A673 (cell line): ENCODE results near the gene TOP3B. TPM values are rescaled to one million over a fixed set of nuclear protein-coding genes. Genes with fewer than 3 reads are reported as not detected.

ENCODE experiments used
- BruUV-seq: library from RNA; stranded (reverse); fragments of 400-500 nt; replicated peaks from 2 replicates; lab custom pipeline; 2021; lab: Mats Ljungman, UMichigan
- CTCF ChIA-PET: fragments of 300-600 bp; sonication (Branson Sonifier 250); formaldehyde crosslinking; loops from one replicate; lab custom pipeline; 2022; ENCODE audit warnings: antibody characterized with exemption; lab: Charles Lee
- POLR2A ChIA-PET: fragments of 300-600 bp; sonication (Branson Sonifier 250); formaldehyde crosslinking; loops from one replicate; lab custom pipeline; 2022; ENCODE audit warnings: antibody characterized with exemption; ENCODE audit not compliant: low non-redundant PET; lab: Charles Lee
- DNase-seq: peaks from one replicate; pipeline ENCODE4 v3.0.0-alpha.2; 2015; ENCODE audit warnings: low spot score
- H3K27ac ChIP-seq: fragments of 200-600 bp; sonication (generic); 2 replicates; pipeline ENCODE4 v1.5.1; 2016; ENCODE audit warnings: mixed run types, low read depth, mild to moderate bottlenecking, mixed read lengths, antibody characterized with exemption, low read length; ENCODE audit not compliant: poor library complexity, severe bottlenecking
- H3K27me3 ChIP-seq: fragments of 200-600 bp; sonication (generic); replicated peaks from 2 replicates; pipeline ENCODE4 v1.6.1; 2017; ENCODE audit warnings: mixed run types, low read depth, mild to moderate bottlenecking, mixed read lengths, antibody characterized with exemption, low read length; ENCODE audit not compliant: insufficient read depth, poor library complexity
- H3K36me3 ChIP-seq: fragments of 200-600 bp; sonication (generic); 2 replicates; pipeline ENCODE4 v1.6.1; 2016; ENCODE audit warnings: mixed run types, mild to moderate bottlenecking, mixed read lengths, antibody characterized with exemption, low read length; ENCODE audit not compliant: insufficient read depth, poor library complexity, severe bottlenecking
- H3K4me1 ChIP-seq: fragments of 200-600 bp; sonication (generic); 2 replicates; pipeline ENCODE4 v1.6.1; 2017; ENCODE audit warnings: mixed run types, mild to moderate bottlenecking, mixed read lengths, antibody characterized with exemption, low read length; ENCODE audit not compliant: insufficient read depth, poor library complexity, severe bottlenecking
- H3K4me3 ChIP-seq: fragments of 200-600 bp; sonication (generic); 2 replicates; pipeline ENCODE4 v1.5.1; 2016; ENCODE audit warnings: low read depth, mixed run types, mild to moderate bottlenecking, mixed read lengths, low read length; ENCODE audit not compliant: poor library complexity, severe bottlenecking
- H3K9me3 ChIP-seq: fragments of 200-600 bp; sonication (generic); 2 replicates; pipeline ENCODE4 v1.6.1; 2016; ENCODE audit warnings: mixed run types, low read depth, mild to moderate bottlenecking, mixed read lengths, antibody characterized with exemption, low read length; ENCODE audit not compliant: poor library complexity, severe bottlenecking
- CTCF ChIP-seq: fragments of 300-800, 200-600 bp; sonication (generic); conservative IDR thresholded peaks from 2 replicates; pipeline ENCODE4 v1.5.1; 2017; ENCODE audit warnings: low read depth, mild to moderate bottlenecking, antibody characterized with exemption, low read length, moderate library complexity, mixed read lengths
- EZH2 ChIP-seq: fragments of 200-600 bp; sonication (generic); IDR thresholded peaks from 2 replicates; pipeline ENCODE4 v1.6.1; 2017; ENCODE audit warnings: borderline replicate concordance, low read depth, mild to moderate bottlenecking, mixed read lengths, antibody characterized with exemption, low read length; ENCODE audit not compliant: poor library complexity, severe bottlenecking
- intact Hi-C: fragments of 100-400 bp; cut with micrococcal nuclease; formaldehyde crosslinking; loops from one replicate; pipeline ENCODE4 v1.10.0; 2022; ENCODE audit not compliant: unreplicated experiment
- total RNA-seq: library from RNA; stranded (reverse); gene quantifications from 2 replicates; pipeline ENCODE4 v1.2.3, GENCODE V29; 2021

TOP3B gene
- total RNA-seq, 1 experiment from 2014 or later: 60.2 TPM

- TF ChIP-seq EZH2 (no peak), CTCF (no peak)
- DNase-seq: no peak
- no TSS peak for BruUV-seq
- Histone ChIP-seq H3K27me3 (no peaks in the 10 kb centered on the region), H3K27ac (no peak overlapping the region), H3K9me3 (no peaks in the 10 kb centered on the region), H3K4me1 (no peaks in the 10 kb centered on the region), H3K36me3 (peaks cover 71% of the 10 kb centered on the region), H3K4me3 (no peak overlapping the region)
- intact Hi-C loops: no loop called here
- ChIA-PET CTCF (no interaction called here), POLR2A (no interaction called here)
Measured at GRCh38 chr22:21966643-21967516, 15.7 kb downstream of the TOP3B start.

- Histone ChIP-seq H3K27me3 (no peaks in the 10 kb centered on the region), H3K27ac (no peak overlapping the region), H3K4me1 (no peaks in the 10 kb centered on the region), H3K9me3 (no peaks in the 10 kb centered on the region), H3K36me3 (peaks cover 67% of the 10 kb centered on the region), H3K4me3 (no peak overlapping the region)
- intact Hi-C loops: no loop called here
- CTCF ChIA-PET: no interaction called here
- no peak for DNase-seq
- POLR2A ChIA-PET: no interaction called here
- BruUV-seq: no TSS peak
- TF ChIP-seq EZH2: no peak
- no peak for TF ChIP-seq CTCF
Measured at GRCh38 chr22:21965762-21966288, 16.8 kb downstream of the TOP3B start.

GRCh38 chr22:21964918-21965484 lies 17.6 kb downstream of the TOP3B start:
- H3K36me3 ChIP-seq: peaks cover 59% of the 10 kb centered on the region
- no peak overlapping the region for H3K4me3 ChIP-seq
- intact Hi-C loops: no loop called here
- DNase-seq: no peak
- no peaks in the 10 kb centered on the region for H3K27me3 ChIP-seq
- no peaks in the 10 kb centered on the region for H3K9me3 ChIP-seq
- CTCF ChIA-PET: no interaction called here
- BruUV-seq: no TSS peak
- POLR2A ChIA-PET: no interaction called here
- H3K4me1 ChIP-seq: no peaks in the 10 kb centered on the region
- no peak for TF ChIP-seq EZH2
- TF ChIP-seq CTCF: no peak
- no peak overlapping the region for H3K27ac ChIP-seq
